ENCODE data around the gene EDN1. TPM values are rescaled to one million over a fixed set of nuclear protein-coding genes. Genes with fewer than 3 reads are reported as not detected.

The EDN1 gene
- total and polyA plus RNA-seq, 12 donors, result 0.18 to 7.9 (median 1.6) TPM

GRCh38 chr6:12312736-12313135 is 22.6 kb downstream of the EDN1 start:
- H3K27ac ChIP-seq, result no peak overlapping the region
- no peaks in the 10 kb centered on the region for H3K4me1 ChIP-seq (replicated peaks in 1 of 2)
- no peak for TF ChIP-seq CTCF (IDR thresholded peaks at IDR 0.05)
- no peak for TF ChIP-seq POLR2A (IDR thresholded peaks at IDR 0.05)
- WGBS, 4 donors, result 49 to 57% (median 55%) methylated on average over 2 of the region's 2 CpGs
- intact Hi-C loops (cut with DNase I), result no loop called here
- no peaks in the 10 kb centered on the region for H3K36me3 ChIP-seq (replicated peaks in 1 of 2)
- H3K4me3 ChIP-seq, result no peak overlapping the region
- H3K9me3 ChIP-seq (replicated peaks in 1 of 3), result no peaks in the 10 kb centered on the region
- no peak for DNase-seq
- no peaks in the 10 kb centered on the region for H3K27me3 ChIP-seq

GRCh38 chr6:12313306-12313991 is 23.3 kb downstream of the EDN1 start:
- 61 to 67% (median 65%) methylated on average over 12 of the region's 12 CpGs for WGBS, 4 donors
- DNase-seq, result no peak

GRCh38 chr6:12313992-12314589 is 23.9 kb downstream of the EDN1 start:
- H3K27ac ChIP-seq, result no peak overlapping the region
- TF ChIP-seq CTCF (IDR thresholded peaks at IDR 0.05), result no peak
- TF ChIP-seq POLR2A (IDR thresholded peaks at IDR 0.05), result no peak

More at GRCh38 chr6:12313306-12313991, 23.3 kb downstream of the EDN1 start:
- intact Hi-C loops (cut with DNase I), result no loop called here
- no peak overlapping the region for H3K27ac ChIP-seq
- no peaks in the 10 kb centered on the region for H3K27me3 ChIP-seq
- TF ChIP-seq CTCF (IDR thresholded peaks at IDR 0.05) (no peak), POLR2A (IDR thresholded peaks at IDR 0.05) (no peak)
- H3K36me3 ChIP-seq (replicated peaks in 1 of 2), result no peaks in the 10 kb centered on the region
- H3K9me3 ChIP-seq (replicated peaks in 1 of 3), result no peaks in the 10 kb centered on the region
- H3K4me3 ChIP-seq, result no peak overlapping the region
- no peaks in the 10 kb centered on the region for H3K4me1 ChIP-seq (replicated peaks in 1 of 2)

GRCh38 chr6:12314751-12315150 is 24.6 kb downstream of the EDN1 start:
- H3K4me1 ChIP-seq (replicated peaks in 1 of 2), result no peaks in the 10 kb centered on the region
- no peaks in the 10 kb centered on the region for H3K27me3 ChIP-seq
- H3K27ac ChIP-seq, result no peak overlapping the region
- TF ChIP-seq CTCF (IDR thresholded peaks at IDR 0.05) (no peak), POLR2A (IDR thresholded peaks at IDR 0.05) (no peak)
- no peaks in the 10 kb centered on the region for H3K36me3 ChIP-seq (replicated peaks in 1 of 2)
- H3K9me3 ChIP-seq (replicated peaks in 1 of 3), result no peaks in the 10 kb centered on the region
- no peak for DNase-seq
- intact Hi-C loops (cut with DNase I), result no loop called here
- 83 to 87% (median 85%) methylated on average over 5 of the region's 5 CpGs for WGBS, 4 donors
- no peak overlapping the region for H3K4me3 ChIP-seq

More at GRCh38 chr6:12313992-12314589, 23.9 kb downstream of the EDN1 start:
- intact Hi-C loops (cut with DNase I), result no loop called here
- Histone ChIP-seq H3K9me3 (replicated peaks in 1 of 3) (no peaks in the 10 kb centered on the region), H3K36me3 (replicated peaks in 1 of 2) (no peaks in the 10 kb centered on the region), H3K27me3 (no peaks in the 10 kb centered on the region), H3K4me1 (replicated peaks in 1 of 2) (no peaks in the 10 kb centered on the region), H3K4me3 (no peak overlapping the region)
- DNase-seq, result no peak
- WGBS, 4 donors, result 55 to 66% (median 63%) methylated on average over 8 of the region's 8 CpGs

Measured in adrenal gland (tissue), 12 donors.